ENCODE results near the gene CERCAM.
"Not testable (repeated sequence)": the region's sequence is repeated elsewhere in the genome, so short reads cannot be mapped to it uniquely, and the experiment has no call there.

CERCAM gene

DNA sequence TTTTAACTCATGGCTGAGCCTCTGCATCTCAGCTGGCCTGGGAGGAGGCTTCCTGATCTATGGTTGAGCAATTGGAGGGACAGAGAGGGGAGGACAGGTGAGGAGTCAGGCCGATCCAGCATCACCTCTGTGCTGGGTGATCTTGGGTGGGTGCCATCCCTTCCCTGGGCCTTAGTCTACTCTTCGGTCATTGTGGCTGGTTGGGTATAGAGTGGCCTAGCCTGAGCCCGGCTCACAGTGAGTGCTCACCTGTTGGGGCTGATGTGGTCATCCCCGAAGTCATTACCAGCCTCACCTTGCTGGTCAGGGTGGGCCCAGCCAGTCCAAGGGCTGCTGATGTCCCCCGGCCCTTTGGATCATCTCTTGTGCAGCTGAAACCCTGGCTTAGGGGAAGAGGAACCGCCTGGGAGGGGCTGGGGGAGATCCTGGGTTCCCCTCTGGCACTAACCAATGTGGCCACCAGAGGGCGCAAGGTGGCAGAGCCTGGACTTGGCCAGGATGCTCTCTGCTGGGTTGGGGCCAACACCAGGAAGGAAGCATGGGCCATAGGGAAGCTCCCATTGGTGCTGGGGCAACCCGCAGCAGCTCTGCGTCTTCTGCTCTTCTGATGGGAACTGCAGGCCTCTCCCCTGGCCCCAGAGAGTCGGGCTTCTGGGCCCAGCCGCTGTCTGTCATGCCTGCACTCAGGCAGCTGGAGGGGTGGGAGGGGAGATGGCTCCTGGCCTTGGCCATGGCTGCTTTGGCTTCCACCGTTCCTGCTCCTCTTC lies 17.9 kb downstream of the CERCAM start:
- Mint-ChIP-seq H3K27me3 (no peaks in the 10 kb centered on the region), H3K4me3 (no peak overlapping the region), H3K36me3 (ENCODE audit: low read depth) (no peaks in the 10 kb centered on the region), H3K9me3 (no peaks in the 10 kb centered on the region), H3K27ac (no peak overlapping the region), H3K4me1 (ENCODE audit: low read depth) (peaks cover 9% of the 10 kb centered on the region)
- intact Hi-C loops (cut with micrococcal nuclease), result no loop called here

DNA sequence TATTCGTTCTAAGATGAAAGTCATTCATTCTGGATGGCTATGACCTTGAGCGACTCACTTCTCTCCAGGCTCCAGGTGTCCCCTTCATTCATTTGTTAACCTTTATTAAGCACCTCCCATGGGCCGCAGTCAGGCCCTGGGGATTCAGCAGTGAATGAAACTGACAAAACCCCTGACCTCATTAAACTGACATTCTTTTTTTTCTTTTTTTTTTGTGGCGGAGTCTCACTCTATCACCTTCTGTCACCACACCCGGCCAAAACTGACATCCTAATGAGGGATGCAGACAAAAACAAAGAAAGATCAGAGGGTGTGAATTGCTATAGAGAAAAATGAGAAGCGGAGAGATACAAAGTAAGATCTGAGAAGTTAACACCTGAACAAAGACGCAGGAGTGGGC lies 18.6 kb downstream of the CERCAM start:
- intact Hi-C loops (cut with micrococcal nuclease), result no loop called here
- Mint-ChIP-seq H3K27me3 (no peaks in the 10 kb centered on the region), H3K27ac (no peak overlapping the region), H3K36me3 (ENCODE audit: low read depth) (no peaks in the 10 kb centered on the region), H3K9me3 (no peaks in the 10 kb centered on the region), H3K4me1 (ENCODE audit: low read depth) (peaks cover 9% of the 10 kb centered on the region), H3K4me3 (no peak overlapping the region)

DNA sequence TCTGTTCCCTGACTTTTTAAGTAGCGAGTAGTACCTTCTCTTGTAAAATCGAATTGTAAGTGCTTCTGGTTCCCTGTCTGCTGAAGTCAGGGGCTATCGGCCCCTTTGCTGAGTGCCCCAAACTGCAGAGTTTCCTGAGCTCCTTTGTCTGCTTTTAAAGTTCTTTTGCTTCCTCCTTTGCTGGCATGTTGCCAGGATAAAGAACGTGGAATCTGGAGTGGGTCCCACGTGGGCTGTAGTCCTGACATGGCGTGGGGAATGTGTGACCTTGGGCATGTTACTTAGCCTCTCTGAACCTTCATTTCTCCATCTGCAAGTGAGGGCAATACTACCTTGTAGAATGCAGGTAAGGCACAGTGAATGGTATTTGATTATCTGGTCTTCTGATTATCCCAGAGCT lies 21.5 kb downstream of the CERCAM start:
- H3K4me3 Mint-ChIP-seq, result no peak overlapping the region
- H3K4me1 Mint-ChIP-seq (ENCODE audit: low read depth), result peaks cover 9% of the 10 kb centered on the region
- intact Hi-C loops (cut with micrococcal nuclease), result no loop called here
- H3K36me3 Mint-ChIP-seq (ENCODE audit: low read depth), result no peaks in the 10 kb centered on the region
- H3K9me3 Mint-ChIP-seq, result no peaks in the 10 kb centered on the region
- no peak overlapping the region for H3K27ac Mint-ChIP-seq
- H3K27me3 Mint-ChIP-seq, result peaks cover 3% of the 10 kb centered on the region

DNA sequence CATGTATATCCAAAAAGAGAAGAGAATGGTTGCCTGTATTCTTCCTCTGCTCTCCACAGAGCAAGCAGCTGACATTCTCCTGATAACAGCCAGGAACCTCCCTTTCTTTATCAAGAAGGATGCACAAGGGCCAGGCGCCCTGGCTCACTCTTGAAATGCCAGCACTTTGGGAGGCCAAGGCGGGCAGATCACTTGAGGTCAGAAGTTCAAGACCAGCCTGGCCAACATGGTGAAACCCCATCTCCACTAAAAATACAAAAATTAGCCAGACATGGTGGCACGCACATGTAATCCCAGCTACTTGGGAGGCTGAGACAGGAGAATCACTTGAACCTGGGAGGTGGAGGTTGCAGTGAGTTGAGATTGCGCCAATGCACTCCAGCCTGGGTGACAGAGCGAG lies 25.8 kb downstream of the CERCAM start:
- intact Hi-C loops (cut with micrococcal nuclease); H3K4me1 Mint-ChIP-seq (ENCODE audit: low read depth); H3K36me3 Mint-ChIP-seq (ENCODE audit: low read depth); H3K27ac Mint-ChIP-seq; H3K27me3 Mint-ChIP-seq; H3K9me3 Mint-ChIP-seq; H3K4me3 Mint-ChIP-seq: not testable (repeated sequence)

DNA sequence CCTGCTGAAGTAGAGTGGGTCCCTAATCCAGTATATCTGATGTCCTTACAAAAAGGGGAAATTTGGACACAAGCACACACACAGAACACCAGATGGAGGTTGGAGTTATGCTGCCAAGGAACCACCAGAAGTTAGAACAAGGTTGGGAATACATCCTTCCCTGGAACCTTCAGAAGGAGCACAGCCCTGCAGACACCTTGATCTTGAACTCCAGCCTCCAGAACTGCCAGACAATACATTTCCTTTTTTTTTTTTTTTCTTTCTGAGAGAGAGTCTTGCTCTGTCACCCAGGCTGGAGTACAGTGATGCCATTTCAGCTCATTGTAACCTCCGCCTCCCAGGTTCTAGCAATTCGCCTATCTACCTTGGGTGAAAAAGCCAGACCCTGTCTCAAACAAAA lies 28.1 kb downstream of the CERCAM start:
- no peaks in the 10 kb centered on the region for H3K4me1 Mint-ChIP-seq (ENCODE audit: low read depth)
- no peak overlapping the region for H3K27ac Mint-ChIP-seq
- no peaks in the 10 kb centered on the region for H3K9me3 Mint-ChIP-seq
- H3K27me3 Mint-ChIP-seq, result peaks cover 14% of the 10 kb centered on the region
- intact Hi-C loops (cut with micrococcal nuclease), result no loop called here
- H3K4me3 Mint-ChIP-seq, result no peak overlapping the region
- no peaks in the 10 kb centered on the region for H3K36me3 Mint-ChIP-seq (ENCODE audit: low read depth)

DNA sequence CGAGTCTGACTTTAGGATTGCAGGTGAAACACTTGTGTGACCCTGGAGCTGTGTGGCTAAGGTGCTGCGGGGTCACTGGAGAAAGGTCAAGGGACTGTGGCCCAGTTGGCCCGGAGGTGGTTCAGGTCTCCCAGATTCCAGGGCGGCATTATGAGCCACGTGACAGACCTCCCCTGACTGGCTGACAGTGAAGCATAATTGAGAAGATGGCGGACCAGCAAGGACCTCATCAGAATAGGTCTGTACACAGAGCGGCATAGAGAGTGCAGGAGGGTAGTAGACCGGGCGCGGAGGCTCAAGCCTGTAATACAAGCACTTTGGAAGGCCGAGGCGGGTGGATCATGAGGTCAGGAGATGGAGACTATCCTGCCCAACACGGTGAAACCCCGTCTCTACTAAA lies 34.3 kb downstream of the CERCAM start:
- peaks cover 16% of the 10 kb centered on the region for H3K36me3 Mint-ChIP-seq (ENCODE audit: low read depth)
- H3K27me3 Mint-ChIP-seq, result peaks cover 16% of the 10 kb centered on the region
- intact Hi-C loops (cut with micrococcal nuclease), result no loop called here

DNA sequence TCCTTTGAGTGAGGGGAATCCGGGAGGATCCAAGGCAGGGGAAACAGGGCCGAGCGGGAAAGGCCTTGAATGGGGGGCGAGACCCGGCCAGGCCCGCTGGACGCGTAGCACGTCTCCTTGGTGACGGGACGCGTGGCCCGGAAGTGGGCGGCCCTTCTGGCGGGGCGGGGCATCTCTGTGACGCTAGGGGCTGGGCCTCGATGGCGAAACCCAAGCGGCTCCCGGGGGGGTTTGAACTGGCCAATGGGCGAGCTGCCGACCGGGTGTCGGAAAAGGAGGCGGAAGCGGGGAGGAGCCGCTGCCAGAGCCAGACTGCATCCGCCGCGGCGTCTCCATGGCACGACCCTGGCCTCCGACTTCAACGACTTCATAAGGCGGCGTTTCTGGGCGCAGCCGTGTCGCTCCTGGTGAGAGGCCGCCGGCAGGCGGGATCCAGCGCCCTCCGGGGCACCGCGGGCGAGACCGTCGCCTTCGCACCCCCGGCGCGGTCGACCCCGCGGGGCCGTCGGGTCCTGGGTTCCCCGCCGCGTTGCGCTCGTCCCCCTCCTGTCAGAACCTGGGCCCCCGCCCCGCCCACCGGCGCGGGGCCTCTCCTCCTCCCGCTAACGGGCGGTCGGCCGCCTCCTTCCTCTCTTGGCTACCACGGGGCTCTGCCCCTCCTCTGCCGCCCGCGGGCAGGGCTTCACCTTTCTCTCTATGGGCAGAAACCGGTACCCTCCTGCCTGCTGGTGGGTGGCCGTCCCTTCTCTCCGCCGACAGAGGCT lies 35.4 kb downstream of the CERCAM start, which contains the start of gene ODF2:
ODF2 (plus strand) TSS at position 158 of the 764 bp plus-strand sequence; CDS start at position 244, 86 bp downstream.
- Mint-ChIP-seq H3K36me3 (ENCODE audit: low read depth) (peaks cover 26% of the 10 kb centered on the region), H3K27me3 (peaks cover 12% of the 10 kb centered on the region), H3K4me3 (peak within 1 kb of the TSS; percentile 94), H3K4me1 (ENCODE audit: low read depth) (peaks cover 20% of the 10 kb centered on the region), H3K27ac (peak within 1 kb of the TSS; percentile 86), H3K9me3 (no peaks in the 10 kb centered on the region)
- intact Hi-C loops (cut with micrococcal nuclease), result no loop called here

More for the DNA sequence above, 34.3 kb downstream of the CERCAM start:
- H3K27ac Mint-ChIP-seq, result peak overlapping the region; percentile 67
- H3K9me3 Mint-ChIP-seq, result no peaks in the 10 kb centered on the region
- H3K4me3 Mint-ChIP-seq, result peak overlapping the region; percentile 94
- peaks cover 20% of the 10 kb centered on the region for H3K4me1 Mint-ChIP-seq (ENCODE audit: low read depth)

DNA sequence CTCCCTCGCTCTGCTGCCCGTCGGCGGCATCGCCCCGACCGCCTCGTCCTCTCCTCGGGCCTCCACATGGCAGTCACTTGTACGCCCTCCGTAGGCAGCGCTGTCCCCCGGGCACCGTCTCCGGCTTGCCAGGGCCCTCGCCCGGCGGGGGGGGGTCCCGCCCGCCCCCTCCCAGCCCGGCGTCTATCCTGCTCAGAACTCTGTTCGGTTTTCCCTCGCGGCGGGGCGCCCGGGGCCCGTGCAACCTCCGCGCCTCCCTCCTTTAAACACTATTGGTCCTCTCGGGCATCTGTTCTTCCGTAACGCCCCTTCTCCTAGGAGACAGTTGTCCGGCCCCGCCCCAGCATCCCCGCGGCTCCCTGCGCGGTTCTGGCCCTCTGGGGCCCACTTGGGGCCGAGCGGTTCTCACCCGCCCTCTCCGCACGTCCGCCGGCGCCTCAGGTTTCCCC lies 36.0 kb downstream of the CERCAM start:
- H3K27ac Mint-ChIP-seq, result peak overlapping the region; percentile 86
- no peaks in the 10 kb centered on the region for H3K9me3 Mint-ChIP-seq
- peaks cover 12% of the 10 kb centered on the region for H3K27me3 Mint-ChIP-seq
- H3K4me3 Mint-ChIP-seq, result peak overlapping the region; percentile 94
- intact Hi-C loops (cut with micrococcal nuclease), result no loop called here
- peaks cover 20% of the 10 kb centered on the region for H3K4me1 Mint-ChIP-seq (ENCODE audit: low read depth)
- peaks cover 32% of the 10 kb centered on the region for H3K36me3 Mint-ChIP-seq (ENCODE audit: low read depth)

DNA sequence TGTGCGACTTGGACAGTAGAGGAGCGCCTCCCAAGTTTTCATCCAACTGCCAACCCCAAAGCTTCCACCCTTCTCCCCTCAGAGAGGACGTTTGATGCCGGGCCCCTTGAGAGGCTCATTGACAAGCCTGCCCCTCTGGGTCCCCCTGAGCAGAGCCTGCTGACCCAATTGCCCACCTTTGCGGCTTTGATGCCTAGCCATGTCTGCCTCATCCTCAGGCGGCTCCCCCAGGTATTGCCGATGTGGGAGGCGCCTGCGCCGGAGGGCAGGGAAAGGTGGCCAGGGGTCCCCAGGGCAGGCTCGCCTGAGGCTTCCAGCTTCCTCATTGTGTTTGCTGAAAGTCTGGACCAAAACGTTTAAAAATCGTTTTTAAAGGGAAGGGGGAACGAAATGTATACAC lies 36.5 kb downstream of the CERCAM start:
- H3K27me3 Mint-ChIP-seq, result peaks cover 10% of the 10 kb centered on the region
- H3K4me1 Mint-ChIP-seq (ENCODE audit: low read depth), result peaks cover 20% of the 10 kb centered on the region
- no peaks in the 10 kb centered on the region for H3K9me3 Mint-ChIP-seq
- intact Hi-C loops (cut with micrococcal nuclease), result no loop called here
- peak overlapping the region; percentile 94 for H3K4me3 Mint-ChIP-seq
- peak overlapping the region; percentile 86 for H3K27ac Mint-ChIP-seq
- peaks cover 37% of the 10 kb centered on the region for H3K36me3 Mint-ChIP-seq (ENCODE audit: low read depth)

DNA sequence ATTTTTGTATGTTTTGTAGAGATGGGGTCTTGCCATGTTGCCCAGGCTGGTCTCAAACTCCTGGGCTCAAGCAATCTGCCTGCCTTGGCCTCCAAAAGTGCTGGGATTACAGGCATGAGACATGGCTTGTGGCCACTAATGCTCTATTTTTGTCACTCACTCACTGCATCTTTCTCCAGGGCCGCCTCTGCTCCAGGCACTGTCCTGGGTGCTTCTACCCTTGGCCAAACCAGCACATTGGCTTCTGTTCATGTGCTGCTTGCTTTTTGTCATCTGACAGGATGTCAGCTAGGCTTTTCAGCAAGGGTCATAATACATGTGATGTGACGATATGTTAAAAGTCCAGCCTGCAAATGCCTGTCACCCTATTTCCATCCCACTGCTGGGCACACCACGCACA lies 38.4 kb downstream of the CERCAM start:
- peaks cover 55% of the 10 kb centered on the region for H3K36me3 Mint-ChIP-seq (ENCODE audit: low read depth)

DNA sequence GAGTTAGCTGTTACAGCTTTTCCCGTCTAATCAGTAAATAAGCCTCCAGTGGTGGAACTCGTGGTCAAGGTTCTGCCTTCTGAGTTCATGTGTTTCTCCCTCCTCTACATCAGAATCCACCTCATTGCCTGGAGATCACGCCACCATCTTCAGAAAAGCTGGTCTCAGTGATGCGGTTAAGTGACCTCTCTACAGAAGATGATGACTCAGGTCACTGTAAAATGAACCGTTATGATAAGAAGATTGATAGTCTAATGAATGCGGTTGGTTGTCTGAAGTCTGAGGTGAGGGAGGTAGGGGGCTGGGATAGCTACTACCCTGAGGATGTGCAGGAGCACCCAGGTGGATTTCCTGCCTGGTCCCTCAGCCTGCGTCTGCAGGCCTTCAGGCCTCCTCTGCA lies 48.4 kb downstream of the CERCAM start:
- intact Hi-C loops (cut with micrococcal nuclease), result no loop called here
- H3K4me1 Mint-ChIP-seq (ENCODE audit: low read depth), result peaks cover 14% of the 10 kb centered on the region
- H3K27me3 Mint-ChIP-seq, result no peaks in the 10 kb centered on the region
- peaks cover 67% of the 10 kb centered on the region for H3K36me3 Mint-ChIP-seq (ENCODE audit: low read depth)
- H3K4me3 Mint-ChIP-seq, result no peak overlapping the region
- H3K9me3 Mint-ChIP-seq, result no peaks in the 10 kb centered on the region
- H3K27ac Mint-ChIP-seq, result no peak overlapping the region

More for the DNA sequence above, 38.4 kb downstream of the CERCAM start:
- Mint-ChIP-seq H3K9me3 (no peaks in the 10 kb centered on the region), H3K4me1 (ENCODE audit: low read depth) (peaks cover 20% of the 10 kb centered on the region), H3K27me3 (peaks cover 6% of the 10 kb centered on the region), H3K4me3 (no peak overlapping the region), H3K27ac (no peak overlapping the region)
- intact Hi-C loops (cut with micrococcal nuclease), result no loop called here

DNA sequence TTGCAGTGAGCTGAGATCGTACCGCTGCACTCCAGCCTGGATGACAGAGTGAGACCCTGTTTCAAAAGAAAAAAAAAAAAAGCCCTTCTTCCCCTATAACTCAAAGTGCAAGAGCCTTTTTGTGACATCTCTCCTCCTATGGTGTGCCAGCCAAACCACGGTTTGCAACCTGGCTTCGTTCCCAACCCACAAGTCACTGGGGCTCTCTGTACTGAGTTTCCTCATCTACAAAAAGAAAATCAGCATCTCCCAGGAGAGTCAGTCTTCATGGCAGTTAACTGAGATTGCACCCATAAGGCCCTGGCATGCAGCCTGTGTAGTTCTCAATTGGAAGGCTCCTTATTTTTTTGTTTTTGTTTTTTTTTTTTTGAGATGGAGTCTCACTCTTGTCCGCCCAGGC lies 49.9 kb downstream of the CERCAM start:
- no peaks in the 10 kb centered on the region for H3K27me3 Mint-ChIP-seq
- H3K36me3 Mint-ChIP-seq (ENCODE audit: low read depth), result peaks cover 73% of the 10 kb centered on the region
- peaks cover 14% of the 10 kb centered on the region for H3K4me1 Mint-ChIP-seq (ENCODE audit: low read depth)
- H3K27ac Mint-ChIP-seq, result no peak overlapping the region
- intact Hi-C loops (cut with micrococcal nuclease), result no loop called here
- no peaks in the 10 kb centered on the region for H3K9me3 Mint-ChIP-seq
- H3K4me3 Mint-ChIP-seq, result no peak overlapping the region

DNA sequence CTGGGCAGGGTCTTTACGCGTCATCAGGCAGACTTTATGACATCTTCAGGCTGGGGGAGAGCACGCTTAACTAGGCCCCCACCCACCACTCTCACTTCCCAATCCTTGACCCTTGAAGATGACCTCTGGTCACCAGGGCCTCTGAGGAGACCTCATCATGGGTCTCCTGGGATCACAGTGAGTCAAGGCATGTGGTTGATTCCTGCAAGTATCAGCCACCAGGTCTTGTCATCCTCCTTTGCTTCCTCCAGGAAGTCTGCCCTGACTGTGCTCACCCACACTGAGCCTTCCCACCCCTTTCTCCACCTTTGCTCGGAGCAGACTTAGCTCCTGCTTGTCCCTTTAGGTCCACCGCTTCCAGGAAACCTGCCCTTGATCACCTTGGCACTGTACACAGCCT lies 52.4 kb downstream of the CERCAM start:
- Mint-ChIP-seq H3K27ac (peak overlapping the region; percentile 35), H3K4me1 (ENCODE audit: low read depth) (peaks cover 14% of the 10 kb centered on the region), H3K9me3 (no peaks in the 10 kb centered on the region), H3K4me3 (no peak overlapping the region), H3K36me3 (ENCODE audit: low read depth) (peaks cover 79% of the 10 kb centered on the region), H3K27me3 (no peaks in the 10 kb centered on the region)
- intact Hi-C loops (cut with micrococcal nuclease), result no loop called here

DNA sequence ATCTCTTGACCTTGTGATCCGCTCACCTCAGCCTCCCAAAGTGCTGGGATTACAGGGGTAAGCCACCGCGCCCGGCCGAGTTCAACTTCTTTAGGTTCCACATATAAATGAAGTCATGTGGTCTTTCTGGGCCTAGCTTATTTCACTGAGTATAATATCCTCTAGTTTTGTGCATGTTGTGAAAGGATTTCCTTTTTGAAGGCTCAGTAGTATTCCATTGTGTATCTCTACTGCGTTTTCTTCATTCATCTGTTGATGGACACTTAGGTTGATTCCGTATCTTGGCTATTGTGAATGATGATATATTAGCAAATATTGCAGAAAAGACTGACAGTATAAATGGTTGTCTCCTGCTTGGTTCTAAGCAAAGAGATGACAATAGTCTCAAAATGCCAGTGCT lies 55.2 kb downstream of the CERCAM start:
- Mint-ChIP-seq H3K27me3 (no peaks in the 10 kb centered on the region), H3K4me1 (ENCODE audit: low read depth) (peaks cover 14% of the 10 kb centered on the region), H3K4me3 (no peak overlapping the region), H3K9me3 (no peaks in the 10 kb centered on the region), H3K36me3 (ENCODE audit: low read depth) (peaks cover 79% of the 10 kb centered on the region), H3K27ac (no peak overlapping the region)
- intact Hi-C loops (cut with micrococcal nuclease), result no loop called here
